Spinal cord (tissue), 10 donors: Measurements from ENCODE around the gene LRRC8D. TPM values are rescaled to one million over a fixed set of nuclear protein-coding genes. Genes with fewer than 3 reads are reported as not detected.
A peak's percentile ranks its signal among the peaks of the same experiment; 100 is the strongest.
"Not testable (repeated sequence)": the region's sequence is repeated elsewhere in the genome, so short reads cannot be mapped to it uniquely, and the experiment has no call there.

Source experiments
- DNase-seq, 6 donors: peaks; one replicate each; pipeline versions ENCODE4 v3.0.0 to v3.0.0-alpha.2; 2013 to 2015; ENCODE audit warnings: low spot score in 6 of 6, low read depth in 4 of 6
- H3K27ac ChIP-seq: one replicate; pipeline ENCODE4 v1.5.1; 2013; ENCODE audit warnings: low read depth, low read length, control low read depth
- H3K27me3 ChIP-seq: one replicate; pipeline ENCODE4 v1.6.1; 2013; ENCODE audit warnings: low read length; ENCODE audit not compliant: control insufficient read depth, insufficient read depth
- H3K36me3 ChIP-seq: one replicate; pipeline ENCODE4 v1.6.1; 2013; ENCODE audit warnings: low read length; ENCODE audit not compliant: control insufficient read depth, insufficient read depth
- H3K4me1 ChIP-seq: one replicate; pipeline ENCODE4 v1.6.1; 2013; ENCODE audit warnings: low read length; ENCODE audit not compliant: control insufficient read depth, insufficient read depth
- H3K4me3 ChIP-seq: one replicate; pipeline ENCODE4 v1.5.1; 2013; ENCODE audit warnings: low read depth, low read length, control low read depth
- H3K9me3 ChIP-seq: one replicate; pipeline ENCODE4 v1.6.1; 2013; ENCODE audit warnings: low read length; ENCODE audit not compliant: control insufficient read depth, insufficient read depth
- WGBS: methylation state at CpG from one replicate; pipeline ENCODE4 v1.1.5; 2013; ENCODE audit warnings: missing lambda C conversion rate; ENCODE audit not compliant: insufficient coverage; 5-methylcytosine and 5-hydroxymethylcytosine counted together
- polyA plus RNA-seq, 2 donors: library from polyadenylated mRNA; unstranded; fragments of 120-200 nt; gene quantifications; one replicate each; pipeline ENCODE4 v1.2.1, GENCODE V29; 2013; ENCODE audit not compliant: insufficient read length in 2 of 2
- total RNA-seq, 2 donors: library from RNA; depleted of rRNA in 1 of 2; stranded (reverse); fragments of 120-200 nt in 1 of 2; fragments of >200 nt in 1 of 2; gene quantifications; one replicate each; pipeline versions ENCODE4 v1.2.3 to v1.2.4, GENCODE V29; 2013 to 2014
- donor health status: healthy.

The LRRC8D gene
- total and polyA plus RNA-seq, 4 donors: 29.3 to 49.2 (median 45.2) TPM

DNA sequence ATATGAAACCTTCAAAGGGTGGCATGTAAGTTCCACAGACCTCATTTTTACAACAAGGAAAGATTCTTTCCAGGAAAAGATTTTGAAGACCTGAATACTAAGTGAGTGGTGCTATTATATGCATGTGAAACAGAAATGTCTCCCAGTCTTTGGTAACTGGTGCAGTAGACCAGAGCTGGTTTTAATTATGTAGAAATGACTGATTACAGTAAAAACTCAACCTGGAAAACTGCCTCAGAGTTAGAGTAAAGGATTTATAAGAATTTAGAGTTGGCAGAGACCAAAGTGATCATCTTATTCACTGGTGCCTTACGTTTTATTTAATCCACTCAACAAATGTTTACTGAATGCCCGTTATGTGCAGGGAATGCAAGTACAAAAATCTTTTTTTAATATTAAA is 30.2 kb upstream of the LRRC8D start:
- no peak overlapping the region for H3K27ac ChIP-seq
- no peaks in the 10 kb centered on the region for H3K9me3 ChIP-seq
- no peaks in the 10 kb centered on the region for H3K4me1 ChIP-seq
- no peaks in the 10 kb centered on the region for H3K27me3 ChIP-seq
- no peak for DNase-seq
- WGBS: no CpG with 5 or more reads among the region's 2 CpGs
- H3K36me3 ChIP-seq: no peaks in the 10 kb centered on the region
- H3K4me3 ChIP-seq: no peak overlapping the region

- Histone ChIP-seq H3K4me1 (no peaks in the 10 kb centered on the region), H3K9me3 (no peaks in the 10 kb centered on the region), H3K27me3 (no peaks in the 10 kb centered on the region), H3K27ac (no peak overlapping the region), H3K36me3 (no peaks in the 10 kb centered on the region), H3K4me3 (no peak overlapping the region)
- no CpG with 5 or more reads among the region's 3 CpGs for WGBS
- DNase-seq: peak in 1 of 6 donors; percentile 17
These were observed 29.6 kb upstream of the LRRC8D start for GRCh38 chr1:89791064-89791726.

DNA sequence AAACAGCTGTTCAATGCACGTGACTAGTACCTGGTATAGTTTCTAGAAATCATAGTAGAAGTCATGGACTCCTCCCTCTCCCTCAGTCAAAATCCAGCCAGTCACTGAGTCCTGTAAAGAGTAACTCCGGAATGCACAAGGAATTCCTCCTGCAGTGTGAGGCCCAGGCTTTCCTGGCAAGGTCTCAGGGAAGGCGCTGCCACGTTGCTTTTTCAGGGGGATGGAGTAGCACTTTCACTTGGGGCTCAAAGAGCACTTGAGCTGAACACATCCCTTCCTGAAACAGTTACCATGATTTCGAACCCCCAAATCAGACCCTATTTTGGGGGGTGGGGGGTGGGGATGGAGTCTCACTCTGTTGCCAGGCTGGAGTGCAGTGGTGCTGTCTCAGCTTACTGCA is 26.4 kb upstream of the LRRC8D start:
- WGBS: 29% methylated on average over 1 of the region's 5 CpGs
- Histone ChIP-seq H3K9me3 (no peaks in the 10 kb centered on the region), H3K36me3 (no peaks in the 10 kb centered on the region), H3K4me3 (no peak overlapping the region), H3K27ac (no peak overlapping the region), H3K27me3 (no peaks in the 10 kb centered on the region), H3K4me1 (no peaks in the 10 kb centered on the region)
- DNase-seq: no peak

DNA sequence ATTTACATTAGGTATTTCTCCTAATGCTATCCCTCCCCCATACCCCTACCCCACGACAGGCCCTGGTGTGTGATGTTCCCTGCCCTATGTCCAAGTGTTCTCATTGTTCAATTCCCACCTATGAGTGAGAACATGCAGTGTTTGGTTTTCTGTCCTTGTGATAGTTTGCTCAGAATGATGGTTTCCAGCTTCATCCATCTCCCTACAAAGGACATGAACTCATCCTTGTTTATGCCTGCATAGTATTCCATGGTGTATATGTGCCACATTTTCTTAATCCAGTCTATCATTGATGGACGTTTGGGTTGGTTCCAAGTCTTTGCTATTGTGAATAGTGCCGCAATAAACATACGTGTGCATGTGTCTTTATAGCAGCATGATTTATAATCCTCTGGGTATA is 25.3 kb upstream of the LRRC8D start:
- not testable (repeated sequence) for H3K4me3 ChIP-seq, H3K9me3 ChIP-seq, DNase-seq, H3K4me1 ChIP-seq, H3K27ac ChIP-seq, H3K36me3 ChIP-seq, H3K27me3 ChIP-seq
- WGBS: no CpG with 5 or more reads among the region's 4 CpGs

DNA sequence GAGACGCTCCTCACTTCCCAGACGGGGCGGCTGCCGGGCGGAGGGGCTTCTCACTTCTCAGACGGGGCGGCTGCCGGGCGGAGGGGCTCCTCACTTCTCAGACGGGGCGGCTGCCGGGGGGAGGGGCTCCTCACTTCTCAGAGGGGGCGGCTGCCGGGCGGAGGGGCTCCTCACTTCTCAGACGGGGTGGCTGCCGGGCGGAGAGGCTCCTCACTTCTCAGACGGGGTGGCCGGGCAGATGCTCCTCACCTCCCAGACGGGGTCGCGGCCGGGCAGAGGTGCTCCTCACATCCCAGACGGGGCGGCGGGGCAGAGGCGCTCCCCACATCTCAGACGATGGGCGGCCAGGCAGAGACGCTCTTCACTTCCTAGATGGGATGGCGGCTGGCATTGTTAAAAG is 23.0 kb upstream of the LRRC8D start:
- WGBS: 97% methylated on average over 4 of the region's 32 CpGs
- H3K36me3 ChIP-seq, H3K4me1 ChIP-seq, H3K27ac ChIP-seq, DNase-seq, H3K9me3 ChIP-seq, H3K27me3 ChIP-seq, H3K4me3 ChIP-seq: not testable (repeated sequence)

GRCh38 chr1:89799495-89799894 is 21.3 kb upstream of the LRRC8D start:
- H3K27me3 ChIP-seq: no peaks in the 10 kb centered on the region
- no CpG with 5 or more reads among the region's 4 CpGs for WGBS
- H3K4me1 ChIP-seq: peaks cover 9% of the 10 kb centered on the region
- no peaks in the 10 kb centered on the region for H3K36me3 ChIP-seq
- no peak overlapping the region for H3K4me3 ChIP-seq
- no peak for DNase-seq
- no peaks in the 10 kb centered on the region for H3K9me3 ChIP-seq
- H3K27ac ChIP-seq: no peak overlapping the region

GRCh38 chr1:89800022-89800655 is 20.7 kb upstream of the LRRC8D start:
- WGBS: 96% methylated on average over 4 of the region's 4 CpGs
- Histone ChIP-seq H3K27ac (no peak overlapping the region), H3K36me3 (no peaks in the 10 kb centered on the region), H3K4me3 (no peak overlapping the region), H3K4me1 (peaks cover 9% of the 10 kb centered on the region), H3K9me3 (no peaks in the 10 kb centered on the region), H3K27me3 (no peaks in the 10 kb centered on the region)
- DNase-seq: no peak

GRCh38 chr1:89800718-89801117 is 20.1 kb upstream of the LRRC8D start:
- WGBS: 80% methylated on average over 5 of the region's 7 CpGs
- no peak overlapping the region for H3K4me3 ChIP-seq
- H3K36me3 ChIP-seq: no peaks in the 10 kb centered on the region
- no peak for DNase-seq
- H3K9me3 ChIP-seq: no peaks in the 10 kb centered on the region
- H3K4me1 ChIP-seq: peaks cover 9% of the 10 kb centered on the region
- no peaks in the 10 kb centered on the region for H3K27me3 ChIP-seq
- no peak overlapping the region for H3K27ac ChIP-seq

DNA sequence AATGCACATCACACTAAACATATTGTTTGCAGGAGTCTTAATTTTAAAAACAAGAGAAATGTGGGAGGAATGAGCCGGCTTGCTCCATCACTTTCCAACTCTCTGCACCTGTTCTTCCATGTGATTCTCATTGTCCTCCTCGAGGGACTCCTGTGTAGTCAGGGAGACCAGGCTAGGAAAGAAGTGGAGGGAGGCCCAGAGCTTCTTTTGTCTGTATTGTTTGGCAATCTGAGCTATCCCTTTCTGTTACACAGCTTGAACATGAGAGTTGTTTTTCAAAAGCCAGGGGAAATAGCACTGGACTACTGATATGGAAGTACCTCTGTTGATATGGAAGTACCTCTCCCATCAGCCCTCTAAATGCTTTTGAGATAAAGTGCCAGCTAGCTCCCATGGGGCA is 18.8 kb upstream of the LRRC8D start:
- peak in 2 of 6 donors; percentile 17 to 63 for DNase-seq
- Histone ChIP-seq H3K4me1 (peaks cover 9% of the 10 kb centered on the region), H3K9me3 (no peaks in the 10 kb centered on the region), H3K27ac (no peak overlapping the region), H3K27me3 (no peaks in the 10 kb centered on the region), H3K36me3 (no peaks in the 10 kb centered on the region), H3K4me3 (no peak overlapping the region)
- no CpG with 5 or more reads among the region's 2 CpGs for WGBS

DNA sequence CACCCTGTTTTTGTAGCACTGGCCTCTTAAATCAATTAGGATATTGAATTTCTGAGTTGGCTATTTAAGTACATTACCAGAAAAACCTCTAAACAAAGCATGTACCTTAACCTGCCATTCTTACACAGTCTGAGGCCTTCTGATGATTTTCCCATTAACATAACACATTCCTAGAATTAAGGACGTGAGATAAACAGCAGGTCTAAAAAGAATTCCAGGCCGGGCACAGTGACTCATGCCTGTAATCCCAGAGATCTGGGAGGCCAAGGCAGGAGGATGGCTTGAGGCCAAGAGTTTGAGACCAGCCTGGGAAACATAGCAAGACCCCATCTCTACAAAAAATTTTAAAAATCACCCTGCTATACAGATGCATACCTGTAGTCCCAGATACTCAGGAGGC is 18.0 kb upstream of the LRRC8D start:
- H3K9me3 ChIP-seq: no peaks in the 10 kb centered on the region
- no peak for DNase-seq
- no peak overlapping the region for H3K27ac ChIP-seq
- WGBS: 80% methylated on average over 2 of the region's 2 CpGs
- H3K36me3 ChIP-seq: no peaks in the 10 kb centered on the region
- no peaks in the 10 kb centered on the region for H3K27me3 ChIP-seq
- no peak overlapping the region for H3K4me3 ChIP-seq
- H3K4me1 ChIP-seq: peaks cover 9% of the 10 kb centered on the region
